ENCODE measurements around the gene EXTL2. TPM values are rescaled to one million over a fixed set of nuclear protein-coding genes. Genes with fewer than 3 reads are reported as not detected.

EXTL2 gene
- total RNA-seq, 1 experiment from 2014 or later = 21.1 TPM

GRCh38 chr1:100883963-100884362 lies 10.7 kb downstream of the EXTL2 start:
- no peak overlapping the region for H3K27ac ChIP-seq (ENCODE audit: low read depth, low read length)

More at GRCh38 chr1:100883963-100884362, 10.7 kb downstream of the EXTL2 start:
- H3K9me3 ChIP-seq (ENCODE audit: control insufficient read depth in 1 of 2, insufficient read depth in 1 of 2, low read depth in 1 of 2, low read length in 2 of 2) = no peaks in the 10 kb centered on the region; a peak in 1 of 4 replicates
- H3K27me3 ChIP-seq (ENCODE audit: insufficient read depth, low read length) = no peaks in the 10 kb centered on the region
- DNase-seq (ENCODE audit: low read depth, low spot score) (no peak), ATAC-seq (peak; percentile 44; the same call in 1 of the 2 replicates)
- RAD21 ChIA-PET (ENCODE audit: low non-redundant PET in 1 of 2, low total read pairs in 2 of 2, uncharacterized antibody in 2 of 2, unreplicated experiment in 2 of 2) = interaction anchor here in 1 of 2 experiments (0.9 kb wide), 1 partner anchor 405 kb away, joined by 3 read pairs; no protein-coding TSS in a partner anchor
- no peaks in the 10 kb centered on the region for H4K20me1 ChIP-seq (ENCODE audit: insufficient read depth)
- H3K79me2 ChIP-seq (ENCODE audit: insufficient read depth, low read length) = no peaks in the 10 kb centered on the region
- TF ChIP-seq RAD21 (IDR thresholded peaks at IDR 0.05; ENCODE audit: low read depth) = peak; percentile 15; the same call in 1 of the 2 replicates
- TF ChIP-seq CTCF (IDR thresholded peaks at IDR 0.05 in 2 of 3, conservative IDR thresholded peaks at IDR 0.05 in 1 of 3; ENCODE audit: borderline replicate concordance in 1 of 3, insufficient read depth in 1 of 3, low read depth in 2 of 3, low read length in 2 of 3) = peak in 1 of 3 experiments; percentile 6; a peak in 1 of 6 replicates
- no peak for TF ChIP-seq POLR2AphosphoS5 (IDR thresholded peaks at IDR 0.05; ENCODE audit: low read depth, low read length)
- no peak for TF ChIP-seq EZH2 (IDR thresholded peaks at IDR 0.05)
- no peak overlapping the region for H2AFZ ChIP-seq (ENCODE audit: low read depth, low read length, poor library complexity, severe bottlenecking)
- no peaks in the 10 kb centered on the region for H3K36me3 ChIP-seq (ENCODE audit: control insufficient read depth in 1 of 2, insufficient read depth in 2 of 2, low read length in 2 of 2)
- H3K4me3 ChIP-seq (replicated peaks in 1 of 2; ENCODE audit: low read depth in 1 of 2, low read length in 2 of 2) = no peak overlapping the region
- CTCF ChIA-PET = interaction anchor here (1.4 to 2.4 kb wide), 2 partner anchors 15 to 404 kb away, joined by 7 to 8 read pairs; no protein-coding TSS in a partner anchor
- no peak overlapping the region for H3K4me2 ChIP-seq (ENCODE audit: low read length)
- peaks cover 0 to 6% of the 10 kb centered on the region in 2 experiments; a peak in 2 of 4 replicates for H3K4me1 ChIP-seq (ENCODE audit: control insufficient read depth in 1 of 2, insufficient read depth in 2 of 2, low read length in 2 of 2)
- POLR2A ChIA-PET = no interaction called here
- no peak overlapping the region for H3K9ac ChIP-seq (ENCODE audit: low read length)
- BruUV-seq (replicated peaks) = no TSS peak
- no peaks in the 10 kb centered on the region for H3K9me2 ChIP-seq (ENCODE audit: insufficient read depth)
- intact Hi-C loops (cut with micrococcal nuclease) = no loop called here
